Tibial nerve (tissue), 4 donors: Measurements from ENCODE around the gene ARFGEF3.

Experiments
- CTCF ChIP-seq, 5 experiments: fragments of 200-600 bp in 3 of 5; fragments of 450-650 bp in 2 of 5; sonication (generic) in 3 of 5; IDR thresholded peaks; one replicate each; pipeline ENCODE4 v1.5.1; 2016 to 2019; ENCODE audit warnings: antibody characterized with exemption in 5 of 5, mild to moderate bottlenecking in 3 of 5, moderate library complexity in 2 of 5
- EP300 ChIP-seq, 2 donors: sonication (generic); formaldehyde crosslinking; IDR thresholded peaks; one replicate each; pipeline ENCODE4 v1.6.1; 2017; ENCODE audit warnings: antibody characterized with exemption in 2 of 2, mild to moderate bottlenecking in 1 of 2

DNA sequence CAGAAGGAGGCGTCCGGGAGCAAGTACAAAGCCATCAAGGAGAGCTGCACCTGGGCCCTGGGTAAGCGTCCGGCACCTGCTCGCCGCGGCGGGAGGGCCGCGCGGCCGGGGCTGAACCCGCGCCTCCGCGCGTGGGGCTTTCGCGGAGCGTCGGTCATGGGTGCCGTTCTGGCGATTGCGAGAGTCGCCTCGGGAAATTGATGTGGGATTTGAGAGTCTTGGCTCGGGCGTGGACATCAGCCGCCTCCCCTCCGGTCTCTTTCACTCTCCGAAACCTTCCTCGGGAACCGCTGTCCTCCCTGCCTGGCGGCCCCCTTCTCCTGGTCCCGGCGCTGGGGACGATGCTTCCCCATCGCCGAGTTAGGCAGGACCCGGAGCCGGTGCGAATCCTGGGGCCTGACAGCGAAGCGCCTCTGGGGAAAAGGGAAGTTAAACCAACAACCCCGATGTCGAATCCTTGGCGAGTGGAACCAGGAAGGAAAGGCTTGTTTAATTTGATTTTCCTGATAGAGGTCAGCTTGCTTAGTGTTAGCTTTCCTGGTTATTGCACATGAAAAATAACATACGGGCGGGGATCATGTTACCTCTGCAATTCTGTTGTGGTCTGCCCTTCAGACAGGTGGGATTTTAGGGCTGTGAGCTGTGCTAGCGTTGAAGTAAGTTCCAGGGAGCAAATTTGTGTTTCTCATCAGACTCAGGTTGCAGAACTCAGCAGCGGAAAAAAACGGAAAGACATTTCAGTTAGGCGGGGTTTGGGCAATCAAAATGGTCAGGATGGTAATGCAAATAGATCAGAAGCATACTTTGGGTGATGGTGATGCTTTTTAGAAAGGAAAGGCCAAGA, 594 bp downstream of the ARFGEF3 start:
- TF ChIP-seq CTCF (IDR thresholded peaks at IDR 0.05): no peak
- no peak for TF ChIP-seq EP300 (IDR thresholded peaks at IDR 0.05)
